PFSK-1 (cell line): ENCODE measurements around the gene HS6ST3.

ENCODE experiments used
- FOXP2 ChIP-seq: optimal IDR thresholded peaks from 2 replicates; pipeline ENCODE3; 2011; ENCODE audit warnings: borderline replicate concordance, control low read depth, inconsistent platforms; ENCODE audit not compliant: insufficient read depth; ENCODE audit errors: extremely low read length, extremely low read depth
- POLR2AphosphoS5 ChIP-seq: IDR thresholded peaks from 2 replicates; pipeline ENCODE4 v1.6.1; 2012; ENCODE audit warnings: low read depth, mild to moderate bottlenecking, control low read depth, low read length, moderate library complexity
- SIN3A ChIP-seq: IDR thresholded peaks from 2 replicates; pipeline ENCODE4 v1.6.1; 2012; ENCODE audit warnings: mild to moderate bottlenecking, low read length, moderate library complexity, borderline replicate concordance; ENCODE audit not compliant: insufficient read depth
- TAF1 ChIP-seq: IDR thresholded peaks from 2 replicates; pipeline ENCODE4 v1.6.1; 2012; ENCODE audit warnings: low read length, control low read depth, borderline replicate concordance; ENCODE audit not compliant: insufficient read depth
- TF ChIP-seq, protein P1 (sequence below), 2 experiments: IDR thresholded peaks; 2 replicates each; pipeline versions ENCODE4 v1.6.1 to v1.8.0; 2011 to 2012; ENCODE audit warnings: low read depth in 2 of 2, low read length in 2 of 2, control low read depth in 1 of 2, inconsistent platforms in 1 of 2, mild to moderate bottlenecking in 1 of 2, moderate library complexity in 1 of 2; ENCODE audit not compliant: insufficient read depth in 1 of 2

The HS6ST3 gene

DNA sequence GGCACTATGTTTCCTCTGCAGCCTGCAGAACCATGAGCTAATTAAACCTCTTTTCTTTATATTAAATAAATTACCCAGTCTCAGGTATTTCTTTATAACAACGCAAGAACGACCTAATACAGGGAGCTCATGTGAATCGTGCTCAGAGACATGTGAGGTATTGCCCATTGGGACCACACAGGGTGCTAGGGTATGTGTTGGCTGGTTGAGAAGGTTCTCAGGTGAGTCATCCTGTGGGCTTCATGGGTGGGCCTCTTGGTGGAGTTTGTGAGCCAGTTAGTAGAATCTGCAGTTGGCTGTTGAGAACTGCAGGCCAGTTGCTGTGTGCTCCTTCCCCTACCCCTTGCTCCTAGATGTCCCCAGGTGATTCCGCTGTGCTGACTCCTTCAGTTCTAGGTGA lies 163.0 kb downstream of the HS6ST3 start:
- TF ChIP-seq POLR2AphosphoS5 (no peak), FOXP2 (no peak), TAF1 (no peak)
- TF ChIP-seq, protein P1, sequence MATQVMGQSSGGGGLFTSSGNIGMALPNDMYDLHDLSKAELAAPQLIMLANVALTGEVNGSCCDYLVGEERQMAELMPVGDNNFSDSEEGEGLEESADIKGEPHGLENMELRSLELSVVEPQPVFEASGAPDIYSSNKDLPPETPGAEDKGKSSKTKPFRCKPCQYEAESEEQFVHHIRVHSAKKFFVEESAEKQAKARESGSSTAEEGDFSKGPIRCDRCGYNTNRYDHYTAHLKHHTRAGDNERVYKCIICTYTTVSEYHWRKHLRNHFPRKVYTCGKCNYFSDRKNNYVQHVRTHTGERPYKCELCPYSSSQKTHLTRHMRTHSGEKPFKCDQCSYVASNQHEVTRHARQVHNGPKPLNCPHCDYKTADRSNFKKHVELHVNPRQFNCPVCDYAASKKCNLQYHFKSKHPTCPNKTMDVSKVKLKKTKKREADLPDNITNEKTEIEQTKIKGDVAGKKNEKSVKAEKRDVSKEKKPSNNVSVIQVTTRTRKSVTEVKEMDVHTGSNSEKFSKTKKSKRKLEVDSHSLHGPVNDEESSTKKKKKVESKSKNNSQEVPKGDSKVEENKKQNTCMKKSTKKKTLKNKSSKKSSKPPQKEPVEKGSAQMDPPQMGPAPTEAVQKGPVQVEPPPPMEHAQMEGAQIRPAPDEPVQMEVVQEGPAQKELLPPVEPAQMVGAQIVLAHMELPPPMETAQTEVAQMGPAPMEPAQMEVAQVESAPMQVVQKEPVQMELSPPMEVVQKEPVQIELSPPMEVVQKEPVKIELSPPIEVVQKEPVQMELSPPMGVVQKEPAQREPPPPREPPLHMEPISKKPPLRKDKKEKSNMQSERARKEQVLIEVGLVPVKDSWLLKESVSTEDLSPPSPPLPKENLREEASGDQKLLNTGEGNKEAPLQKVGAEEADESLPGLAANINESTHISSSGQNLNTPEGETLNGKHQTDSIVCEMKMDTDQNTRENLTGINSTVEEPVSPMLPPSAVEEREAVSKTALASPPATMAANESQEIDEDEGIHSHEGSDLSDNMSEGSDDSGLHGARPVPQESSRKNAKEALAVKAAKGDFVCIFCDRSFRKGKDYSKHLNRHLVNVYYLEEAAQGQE (IDR thresholded peaks at IDR 0.05; ENCODE audit: insufficient read depth in 1 of 2, low read depth in 2 of 2, low read length in 2 of 2), result no peak

DNA sequence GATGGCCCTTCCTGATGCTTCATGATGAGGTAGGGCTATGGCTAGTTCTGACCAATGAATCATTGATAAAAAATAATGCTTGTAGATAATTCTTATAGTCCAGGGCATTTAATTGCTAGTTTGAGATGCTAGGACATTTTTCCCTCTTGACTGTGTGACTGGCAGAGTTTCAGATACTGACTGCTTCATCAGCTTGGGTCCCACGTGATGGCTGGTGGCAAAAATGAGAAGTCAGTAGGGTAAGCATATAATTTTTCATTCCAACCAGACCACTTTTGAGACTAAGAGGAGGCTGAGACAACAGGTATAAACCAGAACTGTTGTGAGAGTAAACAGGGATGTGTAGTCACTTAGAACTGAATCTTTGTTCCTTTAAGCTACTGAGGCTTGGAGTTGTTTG lies 183.3 kb downstream of the HS6ST3 start:
- TF ChIP-seq FOXP2 (no peak), POLR2AphosphoS5 (no peak), SIN3A (no peak), TAF1 (no peak)
- TF ChIP-seq, protein P1 (IDR thresholded peaks at IDR 0.05; ENCODE audit: insufficient read depth in 1 of 2, low read depth in 2 of 2, low read length in 2 of 2), result no peak

DNA sequence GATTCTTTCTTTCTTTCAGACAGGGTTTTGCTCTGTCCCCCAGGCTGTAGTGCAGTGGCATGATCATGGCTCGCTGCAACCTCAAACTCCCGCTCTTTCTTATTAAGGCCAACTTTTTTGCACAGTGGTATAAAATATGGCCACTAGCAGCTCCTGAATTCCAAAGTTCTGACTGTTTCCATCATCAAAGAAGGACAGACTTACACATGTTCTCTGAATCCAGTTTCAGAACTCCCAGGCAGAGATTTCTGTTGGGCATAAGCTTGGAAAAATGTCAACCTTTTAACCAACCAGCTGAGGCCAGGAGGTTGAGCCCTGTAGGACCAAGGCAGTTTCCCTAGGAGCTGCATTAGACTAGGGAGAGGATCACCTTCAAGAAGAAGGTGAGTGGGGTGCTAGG lies 184.1 kb downstream of the HS6ST3 start:
- no peak for TF ChIP-seq SIN3A
- no peak for TF ChIP-seq FOXP2
- TF ChIP-seq TAF1, result no peak
- no peak for TF ChIP-seq POLR2AphosphoS5
- TF ChIP-seq, protein P1 (IDR thresholded peaks at IDR 0.05; ENCODE audit: insufficient read depth in 1 of 2, low read depth in 2 of 2, low read length in 2 of 2), result no peak

DNA sequence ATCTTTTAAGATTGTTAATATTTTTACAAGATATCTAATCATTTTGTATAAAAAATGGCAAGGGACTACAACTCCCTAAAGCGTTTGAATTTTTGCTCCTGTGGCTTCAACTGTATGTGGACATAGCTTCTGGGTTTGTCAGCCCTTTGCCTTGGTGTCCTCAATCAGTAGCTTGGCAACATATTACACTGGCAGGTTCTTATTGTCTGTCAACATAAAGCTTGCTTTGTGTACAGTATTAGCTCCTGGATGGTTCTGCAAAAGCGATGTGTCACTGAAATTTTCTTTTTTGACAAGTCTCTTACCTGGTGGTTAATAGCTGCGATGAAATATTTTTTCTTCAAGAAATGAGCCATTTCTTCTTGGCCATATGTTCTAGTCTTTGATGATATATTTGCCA lies 190.0 kb downstream of the HS6ST3 start:
- no peak for TF ChIP-seq SIN3A
- TF ChIP-seq TAF1, result no peak
- TF ChIP-seq FOXP2, result no peak
- no peak for TF ChIP-seq POLR2AphosphoS5
- TF ChIP-seq, protein P1 (IDR thresholded peaks at IDR 0.05; ENCODE audit: insufficient read depth in 1 of 2, low read depth in 2 of 2, low read length in 2 of 2), result no peak

- TF ChIP-seq POLR2AphosphoS5 (no peak), FOXP2 (no peak), SIN3A (no peak), TAF1 (no peak)
- TF ChIP-seq, protein P1 (IDR thresholded peaks at IDR 0.05; ENCODE audit: insufficient read depth in 1 of 2, low read depth in 2 of 2, low read length in 2 of 2), result no peak
These were observed 195.1 kb downstream of the HS6ST3 start for GRCh38 chr13:96284971-96285370.
